Neural progenitor cell (in vitro differentiated cells): ENCODE measurements around the gene MYH7. TPM values are rescaled to one million over a fixed set of nuclear protein-coding genes. Genes with fewer than 3 reads are reported as not detected.

ENCODE experiments used
- DNase-seq: peaks from one replicate; pipeline ENCODE4 v3.0.0-alpha.2; 2016; ENCODE audit warnings: low spot score
- H2AFZ ChIP-seq: fragments of 200-600 bp; sonication (generic); replicated peaks from 2 replicates; pipeline ENCODE4 v1.6.1; 2016; ENCODE audit warnings: antibody characterized with exemption
- H3F3A ChIP-seq: fragments of 200-600 bp; sonication (generic); 2 replicates; pipeline ENCODE4 v1.6.1; 2016; ENCODE audit warnings: antibody characterized with exemption, low read depth
- H3K27ac ChIP-seq: fragments of 200-600 bp; sonication (generic); 2 replicates; pipeline ENCODE4 v1.5.1; 2016; ENCODE audit warnings: mild to moderate bottlenecking
- H3K27me3 ChIP-seq: fragments of 200-600 bp; sonication (generic); 2 replicates; pipeline ENCODE4 v1.6.1; 2016; ENCODE audit warnings: mild to moderate bottlenecking, moderate library complexity
- H3K36me3 ChIP-seq: fragments of 200-600 bp; sonication (generic); 2 replicates; pipeline ENCODE4 v1.5.1; 2016
- H3K4me1 ChIP-seq: fragments of 200-600 bp; sonication (generic); 2 replicates; pipeline ENCODE4 v1.6.1; 2016; ENCODE audit warnings: mixed run types
- H3K4me2 ChIP-seq: fragments of 200-600 bp; sonication (generic); 2 replicates; pipeline ENCODE4 v1.6.1; 2016
- H3K4me3 ChIP-seq: fragments of 200-600 bp; sonication (generic); 2 replicates; pipeline ENCODE4 v1.5.1; 2016
- H3K79me2 ChIP-seq: fragments of 200-600 bp; sonication (generic); 2 replicates; pipeline ENCODE4 v1.6.1; 2016; ENCODE audit warnings: low read depth
- H3K9ac ChIP-seq: fragments of 200-600 bp; sonication (generic); 2 replicates; pipeline ENCODE4 v1.6.1; 2016
- H3K9me3 ChIP-seq: fragments of 200-600 bp; sonication (generic); 2 replicates; pipeline ENCODE4 v1.5.1; 2016; ENCODE audit warnings: low read depth
- H4K20me1 ChIP-seq: fragments of 200-600 bp; sonication (generic); 2 replicates; pipeline ENCODE4 v1.6.1; 2016; ENCODE audit warnings: low read depth
- H3K27ac Mint-ChIP-seq: 3 replicates; pipeline ENCODE4 v1.8.0; 2021; ENCODE audit warnings: mixed read lengths
- H3K27me3 Mint-ChIP-seq: 2 replicates; pipeline ENCODE4 v1.8.0; 2022; ENCODE audit warnings: low read depth, mild to moderate bottlenecking, inconsistent platforms, moderate library complexity, mixed read lengths; ENCODE audit not compliant: insufficient read depth
- H3K36me3 Mint-ChIP-seq: 3 replicates; pipeline ENCODE4 v1.8.0; 2021; ENCODE audit warnings: mixed read lengths
- H3K4me1 Mint-ChIP-seq: 3 replicates; pipeline ENCODE4 v1.8.0; 2021; ENCODE audit warnings: mixed read lengths
- H3K4me3 Mint-ChIP-seq: 3 replicates; pipeline ENCODE4 v1.8.0; 2021; ENCODE audit warnings: mild to moderate bottlenecking, moderate library complexity, mixed read lengths
- H3K9me3 Mint-ChIP-seq: 3 replicates; pipeline ENCODE4 v1.8.0; 2020; ENCODE audit warnings: mixed read lengths
- EZH2 ChIP-seq: fragments of 200-600 bp; sonication (generic); IDR thresholded peaks from 2 replicates; pipeline ENCODE4 v1.6.1; 2017; ENCODE audit warnings: antibody characterized with exemption, mild to moderate bottlenecking, moderate library complexity
- EZH2phosphoT487 ChIP-seq: fragments of 200-600 bp; sonication (generic); IDR thresholded peaks from 2 replicates; pipeline ENCODE4 v1.6.1; 2017; ENCODE audit warnings: antibody characterized with exemption
- total RNA-seq: library from RNA; depleted of rRNA; stranded (reverse); fragments of >200 nt; gene quantifications from 2 replicates; pipeline ENCODE4 v1.2.3, GENCODE V29; 2015; ENCODE audit warnings: low replicate concordance
- TF ChIP-seq, protein P1 (sequence below): fragments of 200-600 bp; sonication (generic); IDR thresholded peaks from 2 replicates; pipeline ENCODE4 v1.5.1; 2017; ENCODE audit warnings: antibody characterized with exemption, mild to moderate bottlenecking

Gene MYH7
- total RNA-seq, 1 donor from 2014 or later: not detected

DNA sequence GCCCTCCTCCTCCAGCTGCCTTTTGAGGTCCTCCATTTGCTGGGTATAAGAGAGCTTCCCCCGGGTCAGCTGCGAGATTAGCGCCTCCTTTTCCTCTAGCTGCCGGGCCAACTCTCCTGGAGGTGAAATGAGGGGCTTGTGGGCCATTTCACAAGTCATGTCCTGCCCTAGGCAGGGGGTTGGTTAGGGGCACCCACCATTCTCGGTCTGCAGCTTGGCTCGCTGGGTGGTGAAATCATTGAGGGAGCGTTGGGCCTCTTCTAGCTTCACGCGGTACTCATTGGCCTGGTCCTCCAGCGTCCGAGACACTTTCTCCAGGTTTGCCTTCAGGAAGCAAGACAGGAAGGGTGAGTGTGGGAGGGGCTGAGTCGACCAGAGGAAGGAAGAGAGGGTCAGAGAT, 46.1 kb downstream of the MYH7 start:
- H3K27ac ChIP-seq: no peak overlapping the region

DNA sequence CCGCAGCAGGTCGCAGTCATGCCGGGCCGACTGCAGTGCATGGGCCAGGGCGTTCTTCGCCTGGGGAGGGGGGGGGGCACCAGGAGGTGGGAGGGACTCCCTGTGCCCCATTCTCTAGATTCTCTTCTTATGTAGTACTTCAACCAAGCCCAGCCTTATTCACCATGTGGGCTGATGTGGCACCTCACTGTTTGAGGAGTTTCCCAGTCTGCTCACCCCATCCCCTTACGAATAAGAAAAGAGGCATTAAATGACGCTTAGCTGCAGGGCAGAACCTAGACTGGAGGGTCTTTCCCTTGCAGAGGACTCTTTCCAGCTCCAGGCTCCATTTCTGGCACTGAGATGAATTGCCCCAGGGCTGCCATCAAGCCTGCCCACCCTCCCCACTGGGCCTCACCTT, 46.5 kb downstream of the MYH7 start:
- H3K4me3 Mint-ChIP-seq: no peak overlapping the region
- Histone ChIP-seq H3F3A (no peaks in the 10 kb centered on the region), H2AFZ (no peak overlapping the region), H3K27ac (no peak overlapping the region), H3K36me3 (no peaks in the 10 kb centered on the region), H3K79me2 (no peaks in the 10 kb centered on the region), H3K4me3 (no peak overlapping the region), H3K4me2 (no peak overlapping the region), H3K9ac (no peak overlapping the region), H4K20me1 (no peaks in the 10 kb centered on the region), H3K9me3 (no peaks in the 10 kb centered on the region), H3K4me1 (no peaks in the 10 kb centered on the region), H3K27me3 (no peaks in the 10 kb centered on the region)
- TF ChIP-seq, protein P1, sequence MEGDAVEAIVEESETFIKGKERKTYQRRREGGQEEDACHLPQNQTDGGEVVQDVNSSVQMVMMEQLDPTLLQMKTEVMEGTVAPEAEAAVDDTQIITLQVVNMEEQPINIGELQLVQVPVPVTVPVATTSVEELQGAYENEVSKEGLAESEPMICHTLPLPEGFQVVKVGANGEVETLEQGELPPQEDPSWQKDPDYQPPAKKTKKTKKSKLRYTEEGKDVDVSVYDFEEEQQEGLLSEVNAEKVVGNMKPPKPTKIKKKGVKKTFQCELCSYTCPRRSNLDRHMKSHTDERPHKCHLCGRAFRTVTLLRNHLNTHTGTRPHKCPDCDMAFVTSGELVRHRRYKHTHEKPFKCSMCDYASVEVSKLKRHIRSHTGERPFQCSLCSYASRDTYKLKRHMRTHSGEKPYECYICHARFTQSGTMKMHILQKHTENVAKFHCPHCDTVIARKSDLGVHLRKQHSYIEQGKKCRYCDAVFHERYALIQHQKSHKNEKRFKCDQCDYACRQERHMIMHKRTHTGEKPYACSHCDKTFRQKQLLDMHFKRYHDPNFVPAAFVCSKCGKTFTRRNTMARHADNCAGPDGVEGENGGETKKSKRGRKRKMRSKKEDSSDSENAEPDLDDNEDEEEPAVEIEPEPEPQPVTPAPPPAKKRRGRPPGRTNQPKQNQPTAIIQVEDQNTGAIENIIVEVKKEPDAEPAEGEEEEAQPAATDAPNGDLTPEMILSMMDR: no peak
- DNase-seq: no peak
- H3K27ac Mint-ChIP-seq: no peak overlapping the region
- H3K27me3 Mint-ChIP-seq: peaks cover 11% of the 10 kb centered on the region
- no peaks in the 10 kb centered on the region for H3K9me3 Mint-ChIP-seq
- no peaks in the 10 kb centered on the region for H3K4me1 Mint-ChIP-seq
- no peaks in the 10 kb centered on the region for H3K36me3 Mint-ChIP-seq

More for the DNA sequence above, 46.1 kb downstream of the MYH7 start:
- Histone ChIP-seq H4K20me1 (no peaks in the 10 kb centered on the region), H2AFZ (no peak overlapping the region), H3K27me3 (no peaks in the 10 kb centered on the region), H3K4me2 (no peak overlapping the region), H3K4me3 (no peak overlapping the region), H3K79me2 (no peaks in the 10 kb centered on the region), H3F3A (no peaks in the 10 kb centered on the region), H3K9me3 (no peaks in the 10 kb centered on the region), H3K9ac (no peak overlapping the region), H3K36me3 (no peaks in the 10 kb centered on the region), H3K4me1 (no peaks in the 10 kb centered on the region)
- Mint-ChIP-seq H3K36me3 (no peaks in the 10 kb centered on the region), H3K27ac (peak overlapping the region; percentile 44), H3K4me3 (no peak overlapping the region), H3K9me3 (no peaks in the 10 kb centered on the region), H3K4me1 (no peaks in the 10 kb centered on the region), H3K27me3 (peaks cover 14% of the 10 kb centered on the region)
- no peak for DNase-seq
- TF ChIP-seq EZH2: no peak
- TF ChIP-seq, protein P1: no peak
- no peak for TF ChIP-seq EZH2phosphoT487

DNA sequence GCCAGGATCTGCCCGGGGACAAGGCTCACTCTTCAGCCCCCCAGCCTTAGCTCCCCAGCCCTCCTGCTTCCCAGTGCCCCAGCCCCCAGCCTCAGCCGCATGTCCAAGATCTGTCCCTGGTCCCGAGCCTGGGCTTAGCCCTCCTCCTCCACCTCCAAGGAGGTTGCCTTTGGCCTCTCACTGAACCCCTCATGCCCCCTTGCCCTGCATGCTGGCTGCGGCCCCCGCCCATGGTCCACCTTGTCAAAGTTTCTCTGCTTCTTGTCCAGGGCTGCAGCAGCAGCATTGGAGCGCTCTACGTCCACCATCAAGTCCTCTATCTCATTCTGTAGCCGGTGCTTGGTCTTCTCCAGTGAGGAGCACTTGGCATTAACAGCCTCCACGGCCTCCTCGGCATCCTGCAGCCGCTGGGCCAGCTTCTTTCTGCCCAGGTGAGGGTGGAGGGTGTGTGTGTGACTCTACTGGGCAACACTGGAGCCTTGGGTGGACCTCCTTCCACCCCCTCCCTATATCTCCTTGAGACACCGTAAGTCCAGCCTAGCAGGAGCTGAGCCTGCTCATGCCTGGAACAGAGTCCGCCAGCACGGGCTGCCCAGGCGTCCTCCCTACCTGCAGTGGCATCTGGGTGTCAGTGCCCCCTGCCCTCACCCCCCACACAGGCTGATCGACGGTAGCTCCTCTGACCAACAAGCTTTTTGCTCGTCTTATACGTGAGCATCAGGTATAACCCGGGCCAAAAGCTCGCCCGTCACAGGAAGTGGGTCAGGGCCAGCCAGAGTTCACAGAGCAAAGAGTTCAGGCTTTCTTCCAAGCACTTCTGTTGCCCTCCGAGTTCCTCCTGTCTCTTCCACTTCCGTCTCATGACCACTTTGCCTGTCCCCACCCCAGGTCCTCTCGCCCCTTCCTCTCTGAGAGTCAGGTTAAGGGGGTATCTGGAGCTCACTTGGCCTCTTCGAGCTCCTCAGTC, 47.3 kb downstream of the MYH7 start:
- Mint-ChIP-seq H3K9me3 (no peaks in the 10 kb centered on the region), H3K4me3 (no peak overlapping the region), H3K4me1 (no peaks in the 10 kb centered on the region), H3K27me3 (peaks cover 11% of the 10 kb centered on the region), H3K27ac (no peak overlapping the region), H3K36me3 (no peaks in the 10 kb centered on the region)
- no peak overlapping the region for H2AFZ ChIP-seq
- no peak overlapping the region for H3K9ac ChIP-seq
- no peaks in the 10 kb centered on the region for H3K79me2 ChIP-seq
- no peak overlapping the region for H3K4me2 ChIP-seq
- no peak for DNase-seq
- no peaks in the 10 kb centered on the region for H3K9me3 ChIP-seq
- H4K20me1 ChIP-seq: no peaks in the 10 kb centered on the region
- H3K4me3 ChIP-seq: no peak overlapping the region
- H3F3A ChIP-seq: no peaks in the 10 kb centered on the region
- H3K36me3 ChIP-seq: no peaks in the 10 kb centered on the region
- no peaks in the 10 kb centered on the region for H3K4me1 ChIP-seq
- no peaks in the 10 kb centered on the region for H3K27me3 ChIP-seq
- no peak for TF ChIP-seq EZH2
- TF ChIP-seq, protein P1: no peak
- TF ChIP-seq EZH2phosphoT487: no peak
- H3K27ac ChIP-seq: no peak overlapping the region
